Smooth muscle cell (in vitro differentiated cells): Measurements from ENCODE around the gene GPRC5A. TPM values are rescaled to one million over a fixed set of nuclear protein-coding genes. Genes with fewer than 3 reads are reported as not detected.

Experiments
- DNase-seq: peaks from one replicate; lab custom pipeline; 2025; ENCODE audit not compliant: unreplicated experiment; lab: John Stamatoyannopoulos, UW
- H2AFZ ChIP-seq: fragments of 200-600 bp; sonication (generic); 2 replicates; pipeline ENCODE4 v1.6.0; 2016; ENCODE audit warnings: antibody characterized with exemption, low read depth, mild to moderate bottlenecking
- H3F3A ChIP-seq: fragments of 200-600 bp; sonication (generic); 2 replicates; pipeline ENCODE4 v1.6.0; 2017; ENCODE audit warnings: antibody characterized with exemption, low read depth
- H3K27ac ChIP-seq: fragments of 200-600 bp; sonication (generic); 2 replicates; pipeline ENCODE4 v1.5.1; 2016; ENCODE audit warnings: low read depth, mild to moderate bottlenecking
- H3K27me3 ChIP-seq: fragments of 200-600 bp; sonication (generic); 2 replicates; pipeline ENCODE4 v1.6.1; 2016; ENCODE audit warnings: low read depth, mild to moderate bottlenecking
- H3K36me3 ChIP-seq: fragments of 200-600 bp; sonication (generic); 2 replicates; pipeline ENCODE4 v1.5.1; 2016; ENCODE audit warnings: low read depth
- H3K4me1 ChIP-seq: fragments of 200-600 bp; sonication (generic); 2 replicates; pipeline ENCODE4 v1.5.1; 2016; ENCODE audit warnings: low read depth
- H3K4me2 ChIP-seq: fragments of 200-600 bp; sonication (generic); 2 replicates; pipeline ENCODE4 v1.6.0; 2016; ENCODE audit warnings: mild to moderate bottlenecking
- H3K4me3 ChIP-seq: fragments of 200-600 bp; sonication (generic); 2 replicates; pipeline ENCODE4 v1.5.1; 2016; ENCODE audit warnings: mild to moderate bottlenecking
- H3K79me2 ChIP-seq: fragments of 200-600 bp; sonication (generic); 2 replicates; pipeline ENCODE4 v1.6.0; 2016; ENCODE audit warnings: low read depth, mild to moderate bottlenecking
- H3K9ac ChIP-seq: fragments of 200-600 bp; sonication (generic); 2 replicates; pipeline ENCODE4 v1.6.0; 2016; ENCODE audit warnings: low read depth
- H3K9me3 ChIP-seq: fragments of 200-600 bp; sonication (generic); replicated peaks from 2 replicates; pipeline ENCODE4 v1.5.1; 2016; ENCODE audit warnings: low read depth
- H4K20me1 ChIP-seq: fragments of 200-600 bp; sonication (generic); 2 replicates; pipeline ENCODE4 v1.6.0; 2016; ENCODE audit warnings: low read depth
- WGBS: methylation state at CpG from one replicate; pipeline ENCODE4 v1.1.7; 2016; ENCODE audit warnings: low lambda C conversion rate; 5-methylcytosine and 5-hydroxymethylcytosine counted together
- polyA plus RNA-seq: library from polyadenylated mRNA; unstranded; fragments of >200 nt; fragmentation: Nextera tagmentation; extraction: Ambion mirVana; gene quantifications from 2 replicates; pipeline ENCODE4 v1.2.1, GENCODE V29; 2016
- total RNA-seq: library from RNA; depleted of rRNA; stranded (reverse); fragments of >200 nt; gene quantifications from 2 replicates; pipeline ENCODE4 v1.2.3, GENCODE V29; 2014
- TF ChIP-seq, protein P1 (sequence below): fragments of 200-600 bp; sonication (generic); IDR thresholded peaks from 2 replicates; pipeline ENCODE4 v1.5.1; 2017; ENCODE audit warnings: borderline replicate concordance, mild to moderate bottlenecking, antibody characterized with exemption; ENCODE audit not compliant: insufficient read depth, poor library complexity, severe bottlenecking

Gene GPRC5A
- total and polyA plus RNA-seq, 2 experiments from 2014 or later, result 13.6 to 39.2 TPM

DNA sequence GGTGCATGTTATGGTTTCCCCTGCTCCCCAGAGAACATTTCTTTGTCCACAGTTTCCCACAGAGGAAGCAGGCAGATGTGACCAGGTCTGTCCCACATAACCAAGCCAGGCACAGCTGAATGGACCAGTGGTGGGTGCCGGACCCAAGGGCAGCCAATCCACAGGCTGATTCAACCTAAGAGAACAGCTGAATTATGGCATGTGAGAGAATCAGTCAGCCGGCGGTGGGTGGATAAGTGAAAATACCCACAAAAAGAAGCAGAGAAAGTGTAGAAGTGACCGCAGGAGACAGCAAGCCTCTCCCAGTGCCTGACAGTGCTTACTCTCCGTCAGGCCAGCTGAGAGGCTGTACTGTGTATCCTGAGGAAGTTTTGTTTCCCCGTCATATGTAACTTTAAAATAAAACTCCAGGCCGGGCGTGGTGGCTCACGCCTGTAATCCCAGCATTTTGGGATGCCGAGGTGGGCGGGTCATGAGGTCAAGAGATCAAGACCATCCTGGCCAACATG is 45.7 kb downstream of the GPRC5A start:
- H3K4me1 ChIP-seq, result no peaks in the 10 kb centered on the region
- DNase-seq, result no peak
- TF ChIP-seq, protein P1, sequence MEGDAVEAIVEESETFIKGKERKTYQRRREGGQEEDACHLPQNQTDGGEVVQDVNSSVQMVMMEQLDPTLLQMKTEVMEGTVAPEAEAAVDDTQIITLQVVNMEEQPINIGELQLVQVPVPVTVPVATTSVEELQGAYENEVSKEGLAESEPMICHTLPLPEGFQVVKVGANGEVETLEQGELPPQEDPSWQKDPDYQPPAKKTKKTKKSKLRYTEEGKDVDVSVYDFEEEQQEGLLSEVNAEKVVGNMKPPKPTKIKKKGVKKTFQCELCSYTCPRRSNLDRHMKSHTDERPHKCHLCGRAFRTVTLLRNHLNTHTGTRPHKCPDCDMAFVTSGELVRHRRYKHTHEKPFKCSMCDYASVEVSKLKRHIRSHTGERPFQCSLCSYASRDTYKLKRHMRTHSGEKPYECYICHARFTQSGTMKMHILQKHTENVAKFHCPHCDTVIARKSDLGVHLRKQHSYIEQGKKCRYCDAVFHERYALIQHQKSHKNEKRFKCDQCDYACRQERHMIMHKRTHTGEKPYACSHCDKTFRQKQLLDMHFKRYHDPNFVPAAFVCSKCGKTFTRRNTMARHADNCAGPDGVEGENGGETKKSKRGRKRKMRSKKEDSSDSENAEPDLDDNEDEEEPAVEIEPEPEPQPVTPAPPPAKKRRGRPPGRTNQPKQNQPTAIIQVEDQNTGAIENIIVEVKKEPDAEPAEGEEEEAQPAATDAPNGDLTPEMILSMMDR, result no peak

DNA sequence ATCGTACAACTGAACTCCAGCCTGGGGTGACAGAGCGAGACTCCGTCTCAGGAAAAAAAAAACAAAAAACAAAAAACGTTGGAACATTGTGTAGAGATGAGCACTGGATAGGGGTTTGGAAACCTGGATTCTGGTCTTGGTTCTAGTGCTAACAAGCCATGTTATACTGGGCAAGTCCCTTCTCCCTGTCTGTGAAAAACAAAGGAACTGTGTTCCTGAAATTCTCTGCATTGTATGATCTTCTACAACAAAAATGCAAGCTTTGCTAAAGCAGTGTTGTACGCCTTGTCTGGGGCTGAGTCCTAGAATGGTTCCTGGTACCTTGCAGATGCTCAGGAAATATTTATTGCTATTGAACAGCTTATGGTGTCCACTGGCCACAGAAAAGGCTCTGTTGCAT is 47.2 kb downstream of the GPRC5A start:
- H3K9ac ChIP-seq, result no peak overlapping the region
- H3K36me3 ChIP-seq, result no peaks in the 10 kb centered on the region
- no peaks in the 10 kb centered on the region for H4K20me1 ChIP-seq
- DNase-seq, result no peak
- H3K4me3 ChIP-seq, result no peak overlapping the region
- H3K27me3 ChIP-seq, result no peaks in the 10 kb centered on the region
- H3F3A ChIP-seq, result no peaks in the 10 kb centered on the region
- H2AFZ ChIP-seq, result no peak overlapping the region
- H3K4me2 ChIP-seq, result no peak overlapping the region
- H3K27ac ChIP-seq, result peak overlapping the region; percentile 38
- H3K4me1 ChIP-seq, result no peaks in the 10 kb centered on the region
- no peaks in the 10 kb centered on the region for H3K9me3 ChIP-seq
- WGBS, result 79% methylated on average over 5 of the region's 5 CpGs
- TF ChIP-seq, protein P1, result no peak
- H3K79me2 ChIP-seq, result no peaks in the 10 kb centered on the region

More for the DNA sequence above, 45.7 kb downstream of the GPRC5A start:
- no peak overlapping the region for H2AFZ ChIP-seq
- no peaks in the 10 kb centered on the region for H4K20me1 ChIP-seq
- H3K9me3 ChIP-seq, result no peaks in the 10 kb centered on the region
- no peaks in the 10 kb centered on the region for H3K27me3 ChIP-seq
- no peaks in the 10 kb centered on the region for H3F3A ChIP-seq
- WGBS, result 93% methylated on average over 11 of the region's 11 CpGs
- no peak overlapping the region for H3K4me3 ChIP-seq
- H3K27ac ChIP-seq, result no peak overlapping the region
- H3K4me2 ChIP-seq, result no peak overlapping the region
- H3K9ac ChIP-seq, result no peak overlapping the region
- H3K36me3 ChIP-seq, result no peaks in the 10 kb centered on the region
- H3K79me2 ChIP-seq, result no peaks in the 10 kb centered on the region

DNA sequence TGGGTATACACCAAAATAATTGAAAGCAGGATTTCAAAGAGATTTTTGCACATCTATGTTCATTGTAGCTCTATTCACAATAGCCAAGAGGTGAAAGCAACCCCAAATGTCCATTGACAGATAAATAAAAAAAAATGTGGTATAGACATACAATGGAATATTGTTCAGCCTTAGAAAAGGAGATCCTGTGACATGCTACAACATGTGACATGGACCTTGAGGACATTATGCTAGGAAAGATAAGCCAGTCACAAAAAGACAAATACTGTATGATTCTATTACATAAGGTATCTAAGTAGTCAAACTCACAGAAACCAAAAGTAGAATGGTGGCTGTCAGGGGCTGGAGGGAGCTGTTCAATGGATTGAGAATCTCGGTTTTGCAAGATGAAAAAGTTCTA is 48.5 kb downstream of the GPRC5A start:
- H3K79me2 ChIP-seq, result no peaks in the 10 kb centered on the region
- no peaks in the 10 kb centered on the region for H3F3A ChIP-seq
- no peak for DNase-seq
- TF ChIP-seq, protein P1, result no peak
- H2AFZ ChIP-seq, result no peak overlapping the region
- no peaks in the 10 kb centered on the region for H3K27me3 ChIP-seq
- no peaks in the 10 kb centered on the region for H3K36me3 ChIP-seq
- no peak overlapping the region for H3K4me2 ChIP-seq
- H4K20me1 ChIP-seq, result no peaks in the 10 kb centered on the region
- H3K4me3 ChIP-seq, result no peak overlapping the region
- no peaks in the 10 kb centered on the region for H3K9me3 ChIP-seq
- no peak overlapping the region for H3K9ac ChIP-seq
- WGBS, result 86% methylated on average over 1 of the region's 1 CpG
- H3K27ac ChIP-seq, result no peak overlapping the region
- H3K4me1 ChIP-seq, result no peaks in the 10 kb centered on the region

DNA sequence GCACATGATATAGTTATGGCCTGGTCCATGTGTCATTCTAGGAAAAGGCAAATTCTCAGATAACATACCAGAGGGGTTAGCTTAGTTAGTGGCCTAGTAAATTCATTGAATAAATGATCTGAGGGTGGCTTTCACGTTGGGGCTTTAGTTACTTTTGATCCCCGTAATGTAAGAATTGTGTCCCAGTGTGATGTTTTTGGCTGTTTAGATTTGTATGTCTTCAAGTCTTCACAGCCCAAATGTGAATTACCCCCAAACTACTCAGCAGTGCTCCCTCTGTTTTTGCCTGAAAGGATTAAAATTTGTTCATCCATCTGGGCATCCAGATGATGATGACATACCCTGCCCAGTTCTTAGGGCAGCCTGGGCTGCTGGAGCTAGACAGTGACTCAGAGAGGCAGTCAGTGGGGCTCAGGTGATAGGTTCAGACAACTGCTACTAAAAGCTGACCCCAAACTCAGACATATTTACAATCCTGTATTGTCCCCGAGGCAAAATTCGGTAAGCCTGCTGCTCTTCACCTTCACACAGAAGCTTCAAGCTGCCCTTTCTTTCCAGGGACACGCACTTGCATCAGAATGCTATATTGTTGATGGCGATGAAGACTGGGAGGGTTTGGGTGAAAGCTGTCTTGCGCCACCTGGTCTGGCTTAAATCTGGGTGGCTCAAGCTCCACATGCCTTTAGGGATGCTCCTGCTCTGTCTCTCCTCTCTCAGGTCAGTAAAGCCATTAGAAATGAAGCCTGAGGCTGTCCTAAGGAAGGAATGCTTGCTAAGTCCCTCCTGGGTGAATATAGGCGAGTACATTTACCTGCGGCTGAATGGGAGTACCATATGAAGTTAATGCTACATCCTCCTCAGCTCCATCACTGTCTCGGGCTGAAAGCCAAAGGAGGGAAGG is 50.3 kb downstream of the GPRC5A start:
- no peaks in the 10 kb centered on the region for H3K36me3 ChIP-seq
- no peaks in the 10 kb centered on the region for H3K79me2 ChIP-seq
- H3K4me2 ChIP-seq, result no peak overlapping the region
- no peaks in the 10 kb centered on the region for H4K20me1 ChIP-seq
- no peaks in the 10 kb centered on the region for H3K9me3 ChIP-seq
- peak overlapping the region; percentile 67 for H3K27ac ChIP-seq
- H3K9ac ChIP-seq, result no peak overlapping the region
- no peak overlapping the region for H2AFZ ChIP-seq
- 74% methylated on average over 10 of the region's 10 CpGs for WGBS
- no peaks in the 10 kb centered on the region for H3K4me1 ChIP-seq
- H3F3A ChIP-seq, result no peaks in the 10 kb centered on the region
- no peaks in the 10 kb centered on the region for H3K27me3 ChIP-seq
- no peak overlapping the region for H3K4me3 ChIP-seq
- no peak for DNase-seq
- TF ChIP-seq, protein P1, result no peak
